Hematopoietic multipotent progenitor cell treated with erythropoietin and hydrocortisone succinate and interleukin-3 and kit ligand, for 15 days (in vitro differentiated cells): ENCODE data around the gene RPH3AL.
"Not testable (repeated sequence)": the region's sequence is repeated elsewhere in the genome, so short reads cannot be mapped to it uniquely, and the experiment has no call there.

Experiments
- DNase-seq: peaks from one replicate; pipeline ENCODE4 v3.0.0-alpha.2; 2015; ENCODE audit warnings: low spot score

The RPH3AL gene

DNA sequence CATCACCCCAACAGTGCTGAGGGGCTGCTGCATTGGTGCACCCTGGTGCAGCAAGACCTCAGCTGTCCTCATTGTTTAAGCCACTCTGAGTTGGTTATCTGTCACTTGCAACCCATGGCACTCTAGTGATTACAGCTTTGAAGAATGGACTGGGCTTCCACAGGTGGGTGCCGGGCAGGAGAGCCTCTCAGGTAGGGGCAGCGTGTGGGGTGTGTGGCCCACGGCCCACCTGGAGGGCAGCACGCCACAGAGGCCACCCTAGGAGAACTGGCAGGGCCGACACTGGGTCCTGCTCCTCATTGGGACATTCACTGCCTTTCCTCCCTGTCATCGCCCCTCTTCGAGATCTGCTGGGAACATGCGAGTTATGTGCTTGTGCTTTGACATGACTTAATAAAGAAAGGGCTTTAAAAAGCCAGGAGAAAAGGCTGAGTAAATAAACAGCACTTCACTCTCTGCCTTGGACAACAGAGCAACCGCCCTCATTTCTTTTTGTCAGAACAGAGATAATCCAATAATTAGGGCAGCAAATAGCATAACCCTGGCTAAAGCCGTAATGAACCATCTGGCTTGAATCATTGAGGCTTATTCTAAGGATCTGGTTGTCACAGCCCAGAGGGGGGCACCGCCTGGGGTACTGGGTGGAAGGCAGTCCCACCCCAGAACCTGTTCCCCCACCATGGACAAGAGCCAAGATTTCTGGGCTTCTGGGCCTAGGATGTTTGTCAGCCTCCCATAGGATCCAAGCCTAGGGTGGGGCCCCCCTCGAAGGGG lies 174.1 kb downstream of the RPH3AL start:
- no peak for DNase-seq

DNA sequence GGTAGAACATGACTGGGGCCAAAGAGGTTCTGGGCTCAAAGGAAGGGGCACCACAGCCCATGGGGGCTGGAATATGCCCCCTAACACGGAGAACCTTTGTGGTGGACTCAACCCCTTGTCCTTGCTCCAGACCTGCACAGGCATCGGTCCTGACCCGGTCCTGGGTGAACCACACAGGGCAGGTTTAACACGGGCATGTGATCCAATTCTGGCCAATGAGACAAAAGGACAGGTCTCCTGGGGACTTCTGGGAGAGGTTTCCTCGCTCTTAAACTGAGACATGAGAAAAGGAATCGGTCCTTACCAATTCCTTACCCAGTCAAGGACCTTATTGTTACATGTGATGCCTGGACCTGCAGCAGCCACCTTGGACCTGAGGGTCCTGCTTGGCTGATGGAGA lies 174.8 kb downstream of the RPH3AL start:
- no peak for DNase-seq

DNA sequence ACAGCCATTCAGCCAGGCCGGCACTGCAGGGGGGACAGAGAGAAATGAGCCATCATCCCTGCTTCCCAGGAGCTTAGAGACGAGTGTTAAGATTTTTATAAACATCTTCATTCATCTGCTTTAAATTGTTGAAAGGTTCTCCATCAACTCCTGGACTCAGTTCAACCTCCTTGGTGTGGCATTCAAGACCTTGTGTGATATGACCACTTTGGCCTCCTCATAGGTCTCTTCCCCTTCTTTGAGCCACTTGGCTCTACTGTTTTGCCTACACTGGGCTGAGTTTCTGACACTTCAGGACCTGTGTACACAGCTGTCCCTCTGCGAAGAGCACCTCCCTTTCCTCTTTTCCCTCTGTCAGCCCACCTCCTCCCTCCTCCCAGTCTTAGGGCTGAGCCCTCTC lies 175.5 kb downstream of the RPH3AL start:
- no peak for DNase-seq

DNA sequence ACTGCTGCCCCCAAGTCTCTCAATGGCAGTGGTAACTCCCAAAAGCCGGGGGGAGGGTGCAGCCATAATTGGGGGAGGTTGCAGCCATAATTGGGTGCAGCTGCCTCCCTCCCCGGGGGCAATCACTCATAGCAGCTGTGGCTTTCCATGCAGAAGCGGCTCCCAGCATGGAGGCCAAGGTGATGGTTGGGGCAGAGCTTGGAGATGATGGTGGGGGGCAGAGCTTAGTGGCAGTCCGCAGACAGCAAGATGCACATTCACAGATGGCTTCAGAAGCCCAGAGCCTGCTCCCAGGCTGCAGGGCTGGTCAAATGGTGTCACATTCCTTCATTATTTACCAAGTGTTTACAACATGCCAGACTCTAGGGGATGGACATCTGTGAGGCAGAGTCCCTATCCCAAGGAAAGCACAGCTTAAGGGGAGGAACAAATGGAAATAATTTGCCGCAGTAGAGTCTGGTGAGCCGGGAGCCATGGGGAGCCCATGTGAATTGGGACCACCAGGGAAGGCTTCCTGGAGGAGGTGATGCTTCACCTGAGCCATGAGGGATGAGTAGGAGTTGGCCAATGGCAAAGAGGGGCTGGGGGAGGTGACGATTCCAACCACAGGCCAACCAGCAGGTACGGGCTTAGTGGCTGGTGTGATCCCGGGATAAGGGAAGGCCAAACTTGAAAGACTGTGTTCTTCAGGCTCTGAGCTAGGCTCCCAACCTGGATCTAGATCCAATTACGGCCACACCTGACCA lies 179.3 kb downstream of the RPH3AL start:
- DNase-seq = no peak

DNA sequence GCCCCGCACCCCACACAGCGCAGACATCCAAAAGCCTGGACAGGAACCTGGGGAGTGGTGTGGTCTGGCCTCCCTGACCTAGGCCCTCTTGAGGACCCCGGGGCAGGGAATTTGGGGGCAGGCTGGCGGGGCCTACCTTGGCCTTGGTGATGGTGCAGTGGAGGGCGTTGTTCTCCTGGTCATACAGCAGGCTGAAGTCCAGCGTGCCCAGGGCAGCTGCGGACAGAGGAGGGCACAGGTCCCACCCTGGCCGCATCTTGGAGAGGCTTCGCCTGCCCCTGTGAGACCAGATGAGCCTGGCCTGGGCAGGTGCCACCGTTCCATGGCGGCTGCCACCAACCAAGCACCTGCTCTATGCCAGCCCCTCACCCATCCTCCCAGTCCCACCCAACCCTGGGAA lies 180.2 kb downstream of the RPH3AL start:
- DNase-seq = no peak

DNA sequence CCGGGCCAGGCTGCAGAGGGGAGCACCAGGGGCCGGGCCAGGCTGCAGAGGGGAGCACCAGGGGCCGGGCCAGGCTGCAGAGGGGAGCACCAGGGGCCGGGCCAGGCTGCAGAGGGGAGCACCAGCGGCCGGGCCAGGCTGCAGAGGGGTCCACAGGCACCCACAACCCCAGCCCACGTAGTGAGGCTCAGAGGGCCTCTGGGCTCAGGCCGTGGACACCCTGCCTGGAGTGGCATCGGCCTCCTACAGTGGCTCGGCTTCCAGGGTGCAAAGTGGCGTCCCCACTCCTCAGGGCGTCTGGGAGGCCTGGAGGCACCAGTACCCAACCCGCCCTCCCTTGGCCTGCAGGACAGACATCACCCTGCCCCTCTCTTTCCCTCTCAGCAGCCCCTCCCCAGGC lies 180.7 kb downstream of the RPH3AL start:
- DNase-seq = no peak

DNA sequence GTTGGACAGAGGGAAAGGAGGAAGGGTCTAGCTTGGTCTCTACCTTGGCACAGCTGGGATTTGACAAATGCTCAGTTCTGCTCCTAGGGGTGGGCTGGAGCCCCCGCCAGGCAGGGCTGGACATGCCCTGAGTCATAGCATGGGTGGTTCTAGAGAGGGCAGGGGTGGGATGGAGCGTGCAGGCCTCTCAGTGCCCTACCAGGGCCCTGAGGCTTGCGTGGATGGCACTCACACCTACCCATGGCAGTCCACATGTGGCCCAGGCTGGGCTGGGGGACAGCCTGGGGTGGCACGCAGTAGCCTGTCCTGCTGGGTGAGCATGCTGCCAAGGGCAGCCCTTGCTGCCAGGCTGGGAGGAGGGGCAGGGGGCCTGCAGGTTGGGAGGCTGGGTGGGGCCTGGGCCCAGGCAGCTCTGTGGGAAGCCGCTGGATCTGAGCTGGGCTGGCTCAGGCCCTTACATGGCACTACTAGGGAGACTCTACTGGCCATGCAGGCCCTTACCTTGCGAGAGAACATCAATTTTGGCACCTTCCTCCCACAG lies 182.4 kb downstream of the RPH3AL start:
- no peak for DNase-seq

DNA sequence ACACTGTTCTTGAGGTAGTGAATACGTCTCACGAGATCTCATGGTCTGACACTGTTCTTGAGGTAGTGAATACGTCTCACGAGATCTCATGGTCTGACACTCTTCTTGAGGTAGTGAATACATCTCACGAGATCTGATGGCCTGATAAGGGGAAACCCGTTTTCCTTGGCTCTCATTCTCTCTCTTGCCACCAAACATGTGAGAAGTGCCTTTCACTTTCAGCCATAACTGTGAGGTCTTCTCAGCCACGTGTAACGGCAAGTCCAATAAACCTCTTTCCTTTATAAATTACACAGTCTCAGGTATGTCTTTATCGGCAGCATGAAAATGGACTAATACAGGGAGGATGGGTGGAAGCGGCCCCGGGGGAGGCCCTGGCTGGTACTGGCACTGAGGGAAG lies 184.0 kb downstream of the RPH3AL start:
- not testable (repeated sequence) for DNase-seq

DNA sequence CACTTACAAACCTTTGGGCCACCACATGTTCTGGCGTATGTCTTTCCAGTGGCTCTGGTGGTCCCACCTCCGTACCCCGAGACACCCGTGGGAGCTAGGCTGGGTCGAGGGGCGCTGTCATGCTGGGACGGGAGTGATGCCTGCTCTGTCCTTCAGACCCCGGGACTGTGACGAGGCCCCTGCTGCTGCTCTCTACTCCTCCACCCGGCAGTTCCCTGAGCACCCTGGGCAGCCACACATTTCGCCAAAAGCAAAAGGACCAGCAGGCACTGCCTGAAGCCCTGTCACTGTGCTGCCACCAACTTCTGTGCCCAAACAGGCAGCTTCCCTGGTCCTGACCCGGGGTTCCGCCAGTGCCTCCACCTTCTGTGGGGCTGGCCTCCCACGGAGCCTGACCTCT lies 186.7 kb downstream of the RPH3AL start:
- no peak for DNase-seq

DNA sequence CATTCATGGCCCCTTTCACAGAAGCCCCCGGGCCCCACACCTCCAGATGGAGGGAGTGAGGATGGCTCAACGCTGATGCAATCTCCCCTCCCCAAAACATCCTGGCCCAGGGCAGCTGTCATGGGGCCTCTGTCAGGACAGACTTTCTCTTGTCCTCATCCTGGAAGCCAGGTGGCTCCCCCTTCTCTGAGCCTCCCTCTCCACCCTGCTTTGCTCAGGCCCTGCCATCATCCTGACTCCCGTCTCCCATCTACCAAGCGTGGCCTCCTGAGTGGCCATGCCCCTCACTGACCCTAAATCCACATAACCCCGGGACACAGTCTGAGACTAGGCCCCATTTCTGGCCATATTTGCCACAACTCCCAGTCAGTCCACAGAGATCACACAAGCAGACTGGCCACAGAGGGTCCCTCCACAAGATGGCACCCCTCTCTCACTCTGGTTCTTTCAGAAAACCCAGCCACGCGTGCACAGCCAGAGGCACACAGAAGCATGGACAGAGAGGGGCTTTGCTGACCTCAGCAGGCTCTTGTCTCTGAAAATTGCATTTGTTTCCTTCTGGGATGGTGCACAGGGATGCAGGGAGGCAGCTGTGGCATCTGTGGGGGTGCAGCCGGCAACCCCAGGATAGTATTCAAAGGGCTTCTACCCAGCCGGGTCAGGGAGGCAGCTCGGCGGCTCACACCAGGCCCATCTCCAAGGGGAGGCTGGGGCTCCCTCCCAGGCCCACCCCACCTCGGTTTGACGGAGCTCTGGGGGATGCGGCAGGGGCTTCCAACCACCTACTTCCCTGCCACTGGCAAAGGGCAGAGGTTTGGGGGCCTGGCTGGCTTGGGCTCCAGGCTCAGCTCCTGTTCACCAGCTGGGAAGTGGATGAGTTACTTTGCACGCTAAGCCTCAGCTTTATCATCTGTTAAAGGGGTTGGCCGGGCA lies 188.0 kb downstream of the RPH3AL start:
- DNase-seq = no peak

DNA sequence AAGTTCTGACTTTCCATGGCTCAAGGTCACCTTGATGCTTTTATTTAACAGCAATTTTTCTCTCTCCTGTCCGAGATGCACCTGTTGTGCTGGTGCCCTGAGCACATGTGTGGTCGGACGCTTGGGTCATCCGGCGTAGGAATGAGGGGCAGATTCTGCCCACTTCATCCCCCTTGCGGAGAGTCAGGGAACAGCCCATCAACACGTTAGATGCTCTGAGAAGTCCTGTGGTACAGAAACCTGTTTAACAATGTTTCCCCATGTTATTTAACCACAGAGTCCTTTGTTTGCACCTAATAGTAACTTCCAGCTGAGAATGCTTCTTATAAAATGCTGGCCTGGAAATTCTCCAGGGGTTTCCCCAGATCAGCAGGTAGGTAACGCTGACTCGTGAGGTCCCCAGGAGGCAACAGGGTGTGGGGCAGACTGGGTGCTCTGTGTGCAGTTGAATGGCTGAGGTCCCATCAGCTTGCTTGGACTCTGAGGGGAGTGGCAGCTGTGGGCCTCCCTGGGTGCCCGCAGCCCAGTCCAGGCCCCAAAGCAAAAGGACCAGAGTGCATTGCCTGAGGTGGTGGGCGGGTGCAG lies 189.0 kb downstream of the RPH3AL start:
- DNase-seq = no peak

DNA sequence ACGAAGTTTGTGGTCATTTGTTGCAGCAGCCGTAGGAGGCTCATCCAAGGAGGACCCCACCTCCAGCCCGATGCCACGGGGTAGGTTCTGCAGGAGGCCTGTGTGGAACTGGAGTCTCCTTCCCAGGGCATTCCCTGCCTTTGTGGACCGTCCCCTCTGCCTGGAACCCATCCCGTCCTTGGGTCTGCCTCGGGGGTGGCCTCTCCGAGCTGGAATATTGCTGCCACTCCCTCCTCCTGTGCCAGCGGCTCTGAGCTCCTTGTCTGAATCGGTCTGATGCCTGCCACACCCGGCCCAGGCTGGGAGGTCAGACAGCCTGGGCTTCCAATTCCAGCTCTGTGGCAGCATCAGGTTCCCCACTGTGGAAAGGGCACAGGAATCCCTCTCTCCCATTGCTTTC lies 189.9 kb downstream of the RPH3AL start:
- no peak for DNase-seq
